ENCODE data around the gene AOPEP. TPM values are rescaled to one million over a fixed set of nuclear protein-coding genes. Genes with fewer than 3 reads are reported as not detected.
A peak's percentile ranks its signal among the peaks of the same experiment; 100 is the strongest.

The AOPEP gene
- 89.5 and 90.2 TPM in 2 replicates for total RNA-seq (2022)
- percentile 88 among the genes with signal in this experiment for Bru-seq, nascent RNA
- BruChase-seq, experiment 1, labeled RNA remaining after a 6-hour chase = percentile 71 among the genes with signal in this experiment
- percentile 67 among the genes with signal in this experiment for BruChase-seq, experiment 2, labeled RNA remaining after a 2-hour chase
- long read RNA-seq, transcript C9orf3-213 (6 exons, 478 nt) = major isoform, 7 of 74 reads
- long read RNA-seq, partial matches to known transcripts = 12 of 74 reads
- long read RNA-seq, other reads (novel, unspliced or antisense) = 54 of 74 reads

DNA sequence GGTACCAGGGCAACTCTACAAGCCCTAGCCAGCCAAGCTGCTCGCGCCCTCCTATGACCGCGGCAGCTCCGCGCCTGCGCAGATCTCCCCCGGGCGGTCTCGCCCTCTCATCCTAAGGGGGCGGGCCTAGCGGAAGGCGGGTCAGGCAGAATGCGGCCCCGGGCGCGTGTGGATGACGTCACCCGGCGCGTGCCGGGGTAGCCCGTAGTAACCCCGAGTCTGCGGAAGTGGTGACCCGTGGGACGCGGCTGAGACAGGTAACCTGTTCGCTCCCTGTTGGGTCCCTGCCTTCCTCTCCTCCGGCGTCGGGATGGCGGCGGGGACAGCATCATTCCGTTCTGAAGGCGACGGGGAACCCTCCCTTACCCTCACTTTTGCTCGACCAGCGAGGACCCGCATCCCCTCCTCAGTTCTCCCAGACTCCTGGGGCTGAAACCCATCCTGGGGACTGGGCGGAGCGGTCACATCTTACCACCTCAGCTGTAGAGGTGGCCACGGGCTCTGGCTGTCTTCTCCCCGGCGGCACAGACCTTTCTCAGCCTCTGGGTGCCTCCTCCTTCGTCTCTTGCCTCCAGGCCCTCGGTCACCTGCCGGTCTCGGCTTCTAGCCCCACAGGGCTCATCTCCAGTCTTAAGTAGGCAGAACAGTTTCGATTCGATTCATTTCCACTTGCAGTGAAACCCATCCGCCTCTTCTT is at the start of gene AOPEP:
Gene AOPEP, plus strand, starts transcription at position 205 of the 697 bp plus-strand sequence. CDS start 33,085 bp downstream, outside the sequence.
- CTCF ChIA-PET = interaction anchor here (0.6 to 1.0 kb wide), 3 partner anchors 57 to 401 kb away, joined by 3 to 5 read pairs (median 4); no protein-coding TSS in a partner anchor
- peak; percentile 97 for DNase-seq
- Mint-ChIP-seq H3K4me3 (ENCODE audit: low read depth, unreplicated experiment) (peak within 1 kb of the TSS; percentile 97), H3K36me3 (ENCODE audit: insufficient read depth, unreplicated experiment) (peaks cover 18% of the 10 kb centered on the region), H3K27me3 (ENCODE audit: unreplicated experiment) (no peaks in the 10 kb centered on the region), H3K4me1 (ENCODE audit: low read depth, unreplicated experiment) (peaks cover 21% of the 10 kb centered on the region), H3K27ac (ENCODE audit: unreplicated experiment) (peak within 1 kb of the TSS; percentile 98), H3K9me3 (ENCODE audit: low read depth, unreplicated experiment) (no peaks in the 10 kb centered on the region)
- intact Hi-C loops (cut with micrococcal nuclease; ENCODE audit: unreplicated experiment) = no loop called here
- TF ChIP-seq CTCF (IDR thresholded peaks at IDR 0.05; ENCODE audit: unreplicated experiment) = no peak
- BruUV-seq (replicated peaks) = TSS peak; percentile 86

- CTCF ChIA-PET = interaction anchor here (0.8 kb wide), 1 partner anchor 9 kb away, joined by 3 read pairs; no protein-coding TSS in a partner anchor
- TF ChIP-seq CTCF (IDR thresholded peaks at IDR 0.05; ENCODE audit: unreplicated experiment) = no peak
- DNase-seq = no peak
- no peaks in the 10 kb centered on the region for H3K36me3 Mint-ChIP-seq (ENCODE audit: insufficient read depth, unreplicated experiment)
- no peak overlapping the region for H3K4me3 Mint-ChIP-seq (ENCODE audit: low read depth, unreplicated experiment)
- no TSS peak for BruUV-seq (replicated peaks)
- H3K9me3 Mint-ChIP-seq (ENCODE audit: low read depth, unreplicated experiment) = no peaks in the 10 kb centered on the region
- H3K4me1 Mint-ChIP-seq (ENCODE audit: low read depth, unreplicated experiment) = peaks cover 16% of the 10 kb centered on the region
- intact Hi-C loops (cut with micrococcal nuclease; ENCODE audit: unreplicated experiment) = no loop called here
- H3K27ac Mint-ChIP-seq (ENCODE audit: unreplicated experiment) = no peak overlapping the region
- peaks cover 12% of the 10 kb centered on the region for H3K27me3 Mint-ChIP-seq (ENCODE audit: unreplicated experiment)
Measured at GRCh38 chr9:94677929-94678328, 48.6 kb upstream of the AOPEP start.

GRCh38 chr9:94679587-94679986 is 46.9 kb upstream of the AOPEP start:
- Mint-ChIP-seq H3K4me3 (ENCODE audit: low read depth, unreplicated experiment) (no peak overlapping the region), H3K27me3 (ENCODE audit: unreplicated experiment) (peaks cover 12% of the 10 kb centered on the region), H3K4me1 (ENCODE audit: low read depth, unreplicated experiment) (peaks cover 15% of the 10 kb centered on the region), H3K36me3 (ENCODE audit: insufficient read depth, unreplicated experiment) (no peaks in the 10 kb centered on the region), H3K27ac (ENCODE audit: unreplicated experiment) (no peak overlapping the region), H3K9me3 (ENCODE audit: low read depth, unreplicated experiment) (no peaks in the 10 kb centered on the region)
- no peak for TF ChIP-seq CTCF (IDR thresholded peaks at IDR 0.05; ENCODE audit: unreplicated experiment)
- intact Hi-C loops (cut with micrococcal nuclease; ENCODE audit: unreplicated experiment) = no loop called here
- DNase-seq = no peak
- no TSS peak for BruUV-seq (replicated peaks)
- CTCF ChIA-PET = interaction anchor here (1.7 kb wide), 1 partner anchor 366 kb away, joined by 5 read pairs; no protein-coding TSS in a partner anchor

DNA sequence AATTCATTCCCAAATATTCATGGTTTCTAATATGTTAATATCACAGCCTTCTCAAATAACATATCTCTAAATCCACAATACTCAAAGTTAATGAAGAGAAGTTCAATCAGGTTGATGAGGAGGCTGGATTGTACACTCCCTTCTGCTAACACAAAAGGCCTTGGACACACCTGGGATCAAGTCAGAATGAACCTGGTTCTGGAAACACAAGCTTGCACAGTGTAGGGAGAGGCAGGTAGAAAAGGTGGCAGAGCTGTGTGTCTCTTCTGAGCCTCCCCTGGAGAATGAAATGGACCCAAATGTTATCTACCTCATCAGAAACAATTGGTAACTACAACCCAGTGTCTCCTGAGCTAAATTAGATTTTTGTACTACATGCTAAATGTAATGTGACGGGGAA is 46.5 kb upstream of the AOPEP start:
- no peak for TF ChIP-seq CTCF (IDR thresholded peaks at IDR 0.05; ENCODE audit: unreplicated experiment)
- Mint-ChIP-seq H3K9me3 (ENCODE audit: low read depth, unreplicated experiment) (no peaks in the 10 kb centered on the region), H3K4me1 (ENCODE audit: low read depth, unreplicated experiment) (peaks cover 11% of the 10 kb centered on the region), H3K4me3 (ENCODE audit: low read depth, unreplicated experiment) (no peak overlapping the region), H3K27me3 (ENCODE audit: unreplicated experiment) (peaks cover 12% of the 10 kb centered on the region), H3K36me3 (ENCODE audit: insufficient read depth, unreplicated experiment) (no peaks in the 10 kb centered on the region), H3K27ac (ENCODE audit: unreplicated experiment) (no peak overlapping the region)
- BruUV-seq (replicated peaks) = no TSS peak
- intact Hi-C loops (cut with micrococcal nuclease; ENCODE audit: unreplicated experiment) = loop anchor here (5.0 kb wide), 1 partner anchor 102 kb away; no protein-coding TSS in a partner anchor
- no peak for DNase-seq
- CTCF ChIA-PET = interaction anchor here (1.7 to 1.9 kb wide), 2 partner anchors 12 to 365 kb away, joined by 5 read pairs; no protein-coding TSS in a partner anchor
